ENCODE results near the gene BPIFB6. TPM values are rescaled to one million over a fixed set of nuclear protein-coding genes. Genes with fewer than 3 reads are reported as not detected.

Gene BPIFB6
- polyA plus RNA-seq, 3 donors = not detected

- WGBS, 3 donors = 68 to 85% (median 81%) methylated on average over 15 of the region's 15 CpGs
- H3K27ac ChIP-seq (ENCODE audit: low read depth, low read length) = no peak overlapping the region
Measured at GRCh38 chr20:33012327-33013189, 18.9 kb upstream of the BPIFB6 start.

GRCh38 chr20:33013701-33014326 lies 17.6 kb upstream of the BPIFB6 start:
- WGBS, 3 donors = 62 to 74% (median 70%) methylated on average over 12 of the region's 12 CpGs
- no peak overlapping the region for H3K27ac ChIP-seq (ENCODE audit: low read depth, low read length)

- 33 to 65% (median 60%) methylated on average over 16 of the region's 16 CpGs for WGBS, 3 donors
- H3K27ac ChIP-seq (ENCODE audit: low read depth, low read length) = no peak overlapping the region
Measured at GRCh38 chr20:33014336-33015113, 16.9 kb upstream of the BPIFB6 start.

GRCh38 chr20:33015114-33015484 lies 16.3 kb upstream of the BPIFB6 start:
- 51 to 70% (median 68%) methylated on average over 10 of the region's 10 CpGs for WGBS, 3 donors
- H3K27ac ChIP-seq (ENCODE audit: low read depth, low read length) = no peak overlapping the region

- 60 to 71% (median 62%) methylated on average over 15 of the region's 15 CpGs for WGBS, 3 donors
- H3K27ac ChIP-seq (ENCODE audit: low read depth, low read length) = no peak overlapping the region
Measured at GRCh38 chr20:33015700-33016580, 15.5 kb upstream of the BPIFB6 start.

GRCh38 chr20:33016581-33017109 lies 14.8 kb upstream of the BPIFB6 start:
- 50 to 75% (median 65%) methylated on average over 7 of the region's 7 CpGs for WGBS, 3 donors
- no peak overlapping the region for H3K27ac ChIP-seq (ENCODE audit: low read depth, low read length)

GRCh38 chr20:33017542-33017941 lies 13.9 kb upstream of the BPIFB6 start:
- no peak overlapping the region for H3K27ac ChIP-seq (ENCODE audit: low read depth, low read length)
- 71 to 83% (median 76%) methylated on average over 7 of the region's 7 CpGs for WGBS, 3 donors

- no peak overlapping the region for H3K27ac ChIP-seq (ENCODE audit: low read depth, low read length)
- WGBS, 3 donors = 56 to 74% (median 62%) methylated on average over 13 to 14 of the region's 14 CpGs
Measured at GRCh38 chr20:33018169-33018931, 13.1 kb upstream of the BPIFB6 start.

- whole genome bisulfite sequencing, 3 donors = 81 to 89% (median 88%) methylated on average over 23 of the region's 23 CpGs
- H3K27ac ChIP-seq (ENCODE audit: low read depth, low read length) = no peak overlapping the region
Measured at GRCh38 chr20:33019465-33020277, 11.8 kb upstream of the BPIFB6 start.

GRCh38 chr20:33020278-33021161 lies 10.9 kb upstream of the BPIFB6 start:
- WGBS, 3 donors = 79 to 89% (median 88%) methylated on average over 18 of the region's 18 CpGs
- no peak overlapping the region for H3K27ac ChIP-seq (ENCODE audit: low read depth, low read length)

GRCh38 chr20:33021879-33022278 lies 9.6 kb upstream of the BPIFB6 start:
- H3K27ac ChIP-seq (ENCODE audit: low read depth, low read length) = no peak overlapping the region
- WGBS, 3 donors = 58 to 74% (median 62%) methylated on average over 3 of the region's 3 CpGs

GRCh38 chr20:33022289-33022688 lies 9.2 kb upstream of the BPIFB6 start:
- WGBS, 3 donors = 53 to 66% (median 60%) methylated on average over 4 of the region's 4 CpGs
- no peak overlapping the region for H3K27ac ChIP-seq (ENCODE audit: low read depth, low read length)

GRCh38 chr20:33022694-33023438 lies 8.6 kb upstream of the BPIFB6 start:
- 73 to 80% (median 78%) methylated on average over 7 of the region's 7 CpGs for WGBS, 3 donors
- H3K27ac ChIP-seq (ENCODE audit: low read depth, low read length) = no peak overlapping the region

- no peak overlapping the region for H3K27ac ChIP-seq (ENCODE audit: low read depth, low read length)
- 56 to 70% (median 67%) methylated on average over 6 of the region's 6 CpGs for WGBS, 3 donors
Measured at GRCh38 chr20:33023439-33024242, 7.8 kb upstream of the BPIFB6 start.
